AML-193 (cell line): ENCODE results near the gene RAB30.
"Not testable (repeated sequence)": the region's sequence is repeated elsewhere in the genome, so short reads cannot be mapped to it uniquely, and the experiment has no call there.

Experiments
- DNase-seq, 2 experiments: peaks; one replicate each; lab custom pipeline; 2025; lab: John Stamatoyannopoulos, UW

Gene RAB30

GRCh38 chr11:82981852-82982251 is 89.8 kb downstream of the RAB30 start:
- DNase-seq = no peak

- DNase-seq = no peak
Observed at GRCh38 chr11:82980947-82981346, 90.8 kb downstream of the RAB30 start.

GRCh38 chr11:82980292-82980691 is 91.4 kb downstream of the RAB30 start:
- DNase-seq = no peak

GRCh38 chr11:82979824-82980223 is 91.9 kb downstream of the RAB30 start:
- no peak for DNase-seq

GRCh38 chr11:82978422-82979099 is 93.1 kb downstream of the RAB30 start:
- DNase-seq = no peak

GRCh38 chr11:82976786-82977185 is 94.9 kb downstream of the RAB30 start:
- DNase-seq = no peak

- DNase-seq = no peak
Observed at GRCh38 chr11:82975882-82976281, 95.8 kb downstream of the RAB30 start.

GRCh38 chr11:82974851-82975250 is 96.8 kb downstream of the RAB30 start:
- DNase-seq = no peak

GRCh38 chr11:82974135-82974534 is 97.6 kb downstream of the RAB30 start:
- DNase-seq = no peak

GRCh38 chr11:82972103-82972502 is 99.6 kb downstream of the RAB30 start:
- DNase-seq = no peak

GRCh38 chr11:82971519-82971946 is 100.2 kb downstream of the RAB30 start:
- not testable (repeated sequence) for DNase-seq

- not testable (repeated sequence) for DNase-seq
Observed at GRCh38 chr11:82970507-82971083, 101.1 kb downstream of the RAB30 start.

- no peak for DNase-seq
Observed at GRCh38 chr11:82969811-82970210, 101.9 kb downstream of the RAB30 start.

- no peak for DNase-seq
Observed at GRCh38 chr11:82967381-82967780, 104.3 kb downstream of the RAB30 start.

- DNase-seq = not testable (repeated sequence)
Observed at GRCh38 chr11:82962021-82962420, 109.7 kb downstream of the RAB30 start.

GRCh38 chr11:82960779-82961143 is 110.9 kb downstream of the RAB30 start:
- no peak for DNase-seq

GRCh38 chr11:82959987-82960778 is 111.5 kb downstream of the RAB30 start:
- DNase-seq = no peak

- DNase-seq = not testable (repeated sequence)
Observed at GRCh38 chr11:82955736-82956453, 115.8 kb downstream of the RAB30 start.

- DNase-seq = not testable (repeated sequence)
Observed at GRCh38 chr11:82950502-82950901, 121.2 kb downstream of the RAB30 start.

- DNase-seq = no peak
Observed at GRCh38 chr11:82949352-82949751, 122.3 kb downstream of the RAB30 start.

- no peak for DNase-seq
Observed at GRCh38 chr11:82945682-82946081, 126.0 kb downstream of the RAB30 start.

- not testable (repeated sequence) for DNase-seq
Observed at GRCh38 chr11:82945041-82945440, 126.7 kb downstream of the RAB30 start.
